DMS153 (cell line): ENCODE data around the gene OR2C1.

Experiments
- DNase-seq: peaks from one replicate; lab custom pipeline; 2025; lab: John Stamatoyannopoulos, UW

The OR2C1 gene

DNA sequence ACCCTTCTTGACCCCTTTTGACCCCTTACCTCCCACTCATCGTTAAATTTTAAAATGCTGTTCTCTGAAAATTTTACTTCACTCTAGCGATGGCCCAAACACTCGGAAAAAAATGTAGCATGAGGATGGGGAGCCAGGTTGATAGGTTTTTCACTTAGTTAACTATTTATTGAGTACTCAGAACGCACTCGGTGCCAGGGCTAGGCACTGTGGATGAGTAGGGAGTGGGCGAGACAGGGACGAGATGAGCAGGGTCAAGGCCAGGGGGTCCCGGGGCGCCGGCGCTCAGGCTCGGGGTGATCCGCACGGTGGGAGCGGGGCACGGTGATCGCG, 44.7 kb downstream of the OR2C1 start:
- DNase-seq: no peak

DNA sequence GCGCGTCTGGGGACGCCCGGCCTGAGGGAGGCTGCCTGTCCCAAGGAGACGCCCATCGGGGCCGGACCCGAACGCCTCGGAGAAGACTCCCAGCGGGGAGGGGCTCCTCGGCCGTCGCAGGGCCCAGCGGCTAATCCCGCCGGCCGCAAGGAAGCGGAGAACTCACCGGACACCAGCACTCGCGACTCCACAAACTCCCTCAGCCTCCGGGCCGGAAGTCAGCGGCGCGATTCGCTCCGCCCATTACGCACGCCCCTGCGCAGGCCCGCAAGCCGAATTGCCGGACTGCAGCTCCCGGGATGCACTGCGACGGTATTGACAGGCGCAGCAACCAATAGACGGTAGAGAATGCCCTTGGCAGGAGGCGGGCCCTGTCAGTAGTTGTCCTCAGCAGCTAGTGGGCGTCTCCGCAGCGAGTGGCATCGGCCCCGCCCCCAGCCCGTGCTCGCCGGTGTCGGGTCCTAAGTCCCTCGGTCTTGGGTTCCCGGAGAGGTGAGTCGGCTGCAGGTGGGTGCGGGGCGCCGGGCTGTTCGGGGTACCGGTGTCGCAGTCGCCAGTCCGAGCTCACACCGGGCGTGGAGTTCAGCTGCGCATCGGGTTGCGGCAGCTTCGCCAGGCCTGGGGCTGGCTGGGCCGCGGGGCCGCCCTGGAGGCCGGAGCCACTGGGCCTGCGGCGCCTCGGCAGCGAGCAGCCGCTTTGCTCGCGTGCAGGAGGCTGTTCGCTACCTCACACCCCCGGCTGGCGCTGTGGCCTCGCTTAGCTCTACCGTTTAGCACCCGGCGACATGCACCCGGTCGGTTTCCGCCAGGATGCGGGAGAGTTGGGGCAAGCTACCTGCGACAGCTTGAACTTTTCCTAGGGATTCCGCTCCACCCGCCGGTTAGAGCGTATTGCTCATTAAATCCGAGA, 45.3 kb downstream of the OR2C1 start, which contains the start of the genes ZNF174 and ZSCAN32:
TSS of gene ZNF174 (plus strand) at position 437 of the 910 bp plus-strand sequence. CDS start 790 bp downstream, outside the sequence.
TSS of gene ZSCAN32 (minus strand) at position 226 of the 910 bp plus-strand sequence. CDS start 3,447 bp downstream, outside the sequence.
- DNase-seq: peak; percentile 98

DNA sequence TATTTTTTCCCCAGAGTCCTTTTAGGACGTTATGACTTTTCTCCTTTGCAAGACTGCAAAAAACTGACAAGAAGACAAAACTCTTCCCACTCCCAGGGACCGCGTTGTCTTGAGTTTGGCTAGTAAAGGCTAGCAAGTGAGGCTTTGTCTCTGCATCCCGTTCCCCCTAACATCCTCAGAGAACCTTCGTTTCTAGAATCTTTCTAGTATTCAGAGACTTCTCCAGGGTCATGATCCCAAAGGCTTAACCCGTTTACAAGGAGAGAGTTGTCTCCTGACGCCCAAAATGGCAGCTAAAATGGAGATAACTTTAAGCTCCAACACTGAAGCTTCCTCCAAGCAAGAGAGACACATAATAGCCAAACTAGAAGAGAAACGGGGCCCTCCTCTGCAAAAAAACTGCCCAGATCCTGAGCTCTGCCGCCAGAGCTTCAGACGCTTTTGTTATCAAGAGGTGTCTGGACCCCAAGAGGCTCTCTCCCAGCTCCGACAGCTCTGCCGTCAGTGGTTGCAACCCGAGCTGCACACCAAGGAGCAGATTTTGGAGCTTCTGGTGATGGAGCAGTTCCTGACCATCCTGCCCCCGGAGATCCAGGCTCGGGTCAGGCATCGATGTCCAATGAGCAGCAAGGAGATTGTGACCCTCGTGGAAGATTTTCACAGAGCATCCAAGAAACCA, 46.2 kb downstream of the OR2C1 start:
- no peak for DNase-seq
